Measurements from ENCODE around the gene GRID1. TPM values are rescaled to one million over a fixed set of nuclear protein-coding genes. Genes with fewer than 3 reads are reported as not detected.

The GRID1 gene
- polyA plus RNA-seq, 1 donor (not counting 4 experiments of a cell fraction or from before 2014, with no cell fraction given) = 0.01 TPM

DNA sequence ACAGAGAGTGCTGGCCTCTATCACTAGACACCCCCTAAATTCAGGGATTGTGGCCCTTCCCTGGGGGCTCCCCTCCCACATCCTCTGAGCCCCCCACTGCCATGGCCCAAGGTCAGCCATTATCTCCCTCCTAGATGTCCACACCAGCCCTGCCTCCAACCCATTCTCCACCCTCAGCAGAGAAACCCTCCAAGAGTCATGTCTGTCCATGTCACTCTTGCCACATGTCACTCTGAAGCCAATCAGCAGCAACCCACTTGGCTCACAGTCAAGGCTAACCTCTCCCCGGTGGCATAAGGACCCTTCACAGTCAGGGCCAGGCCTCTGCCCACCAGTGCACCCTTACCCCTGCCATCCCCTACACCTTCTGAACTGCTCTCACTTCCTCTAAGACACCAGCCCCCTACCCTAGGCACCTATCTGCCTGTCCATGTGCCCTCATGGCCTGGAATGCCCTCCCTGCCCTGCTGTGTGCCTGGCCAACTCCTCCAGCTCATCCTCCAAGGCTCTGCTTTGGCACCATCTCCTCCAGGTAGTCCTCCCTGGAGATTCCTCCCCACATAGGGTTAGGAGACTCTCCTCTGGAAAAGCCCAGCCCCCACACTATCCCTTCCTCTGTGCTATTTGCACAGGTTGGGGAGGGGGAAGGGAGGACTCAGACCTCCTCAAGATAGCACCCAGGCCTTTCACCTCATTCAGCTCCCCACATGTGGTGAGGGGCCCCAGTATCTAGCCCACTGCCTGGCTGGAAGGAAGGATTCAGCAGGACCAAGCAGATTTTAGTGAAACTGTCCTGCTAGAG, 83.7 kb downstream of the GRID1 start:
- H3K4me2 ChIP-seq (ENCODE audit: control insufficient read depth, extremely low read depth, insufficient read depth, low read depth, low read length) = no peak overlapping the region
- no peak overlapping the region for H2AFZ ChIP-seq (ENCODE audit: control insufficient read depth, low read length)
- H3K27ac ChIP-seq (ENCODE audit: control insufficient read depth, insufficient read depth, low read length) = no peak overlapping the region
- dilution Hi-C loops (cut with MboI; ENCODE audit: extremely low pct_ligation_motif_present, low sequenced_read_pairs) = no loop called here
- DNase-seq (ENCODE audit: low read depth, low spot score) = no peak
- H3K27me3 ChIP-seq (ENCODE audit: control insufficient read depth, extremely low read depth, insufficient read depth, low read length) = no peaks in the 10 kb centered on the region
- TF ChIP-seq EZH2 (IDR thresholded peaks at IDR 0.05; ENCODE audit: low read length) = no peak
- no peaks in the 10 kb centered on the region for H3K79me2 ChIP-seq (ENCODE audit: control insufficient read depth, insufficient read depth, low read length)
- no peaks in the 10 kb centered on the region for H3K36me3 ChIP-seq (ENCODE audit: control insufficient read depth in 2 of 2, extremely low read depth in 1 of 2, insufficient read depth in 2 of 2, low read length in 2 of 2)
- H4K20me1 ChIP-seq (ENCODE audit: control insufficient read depth, extremely low read depth, insufficient read depth, low read length) = no peaks in the 10 kb centered on the region
- no peak for FAIRE-seq
- no peaks in the 10 kb centered on the region for H3K4me1 ChIP-seq (ENCODE audit: control insufficient read depth, extremely low read depth, insufficient read depth, low read length)
- no peak overlapping the region for H3K4me3 ChIP-seq (ENCODE audit: control insufficient read depth in 2 of 3, extremely low read depth in 1 of 3, insufficient read depth in 2 of 3, low read depth in 1 of 3, low read length in 3 of 3)
- no peaks in the 10 kb centered on the region for H3K9me3 ChIP-seq (ENCODE audit: control insufficient read depth, low read depth, low read length)
- H3K9ac ChIP-seq (ENCODE audit: control insufficient read depth, extremely low read depth, insufficient read depth, low read length) = no peak overlapping the region
- no peaks in the 10 kb centered on the region for H3K9me1 ChIP-seq (ENCODE audit: control insufficient read depth, extremely low read depth, insufficient read depth, low read length)

GRCh38 chr10:86281396-86281795, 85.2 kb downstream of the GRID1 start:
- H3K27me3 ChIP-seq (ENCODE audit: control insufficient read depth, extremely low read depth, insufficient read depth, low read length) = no peaks in the 10 kb centered on the region
- no peaks in the 10 kb centered on the region for H3K9me3 ChIP-seq (ENCODE audit: control insufficient read depth, low read depth, low read length)
- dilution Hi-C loops (cut with MboI; ENCODE audit: extremely low pct_ligation_motif_present, low sequenced_read_pairs) = no loop called here
- H3K4me2 ChIP-seq (ENCODE audit: control insufficient read depth, extremely low read depth, insufficient read depth, low read depth, low read length) = no peak overlapping the region
- no peak for TF ChIP-seq CTCF (optimal IDR thresholded peaks at IDR 0.05 in 1 of 3, IDR thresholded peaks at IDR 0.05 in 1 of 3, conservative IDR thresholded peaks at IDR 0.05 in 1 of 3; ENCODE audit: extremely low read depth in 1 of 3, insufficient read depth in 2 of 3, low read length in 3 of 3)
- no peak for TF ChIP-seq EZH2 (IDR thresholded peaks at IDR 0.05; ENCODE audit: low read length)
- H3K36me3 ChIP-seq (ENCODE audit: control insufficient read depth in 2 of 2, extremely low read depth in 1 of 2, insufficient read depth in 2 of 2, low read length in 2 of 2) = no peaks in the 10 kb centered on the region
- no peak for FAIRE-seq
- H3K27ac ChIP-seq (ENCODE audit: control insufficient read depth, insufficient read depth, low read length) = no peak overlapping the region
- no peaks in the 10 kb centered on the region for H3K79me2 ChIP-seq (ENCODE audit: control insufficient read depth, insufficient read depth, low read length)
- DNase-seq (ENCODE audit: low read depth, low spot score) = no peak
- H3K9ac ChIP-seq (ENCODE audit: control insufficient read depth, extremely low read depth, insufficient read depth, low read length) = no peak overlapping the region
- H4K20me1 ChIP-seq (ENCODE audit: control insufficient read depth, extremely low read depth, insufficient read depth, low read length) = no peaks in the 10 kb centered on the region
- no peak overlapping the region for H3K4me3 ChIP-seq (ENCODE audit: control insufficient read depth in 2 of 3, extremely low read depth in 1 of 3, insufficient read depth in 2 of 3, low read depth in 1 of 3, low read length in 3 of 3)
- no peak overlapping the region for H2AFZ ChIP-seq (ENCODE audit: control insufficient read depth, low read length)
- H3K9me1 ChIP-seq (ENCODE audit: control insufficient read depth, extremely low read depth, insufficient read depth, low read length) = no peaks in the 10 kb centered on the region
- H3K4me1 ChIP-seq (ENCODE audit: control insufficient read depth, extremely low read depth, insufficient read depth, low read length) = no peaks in the 10 kb centered on the region
